ENCODE data around the gene RGS12. TPM values are rescaled to one million over a fixed set of nuclear protein-coding genes. Genes with fewer than 3 reads are reported as not detected.
A peak's percentile ranks its signal among the peaks of the same experiment; 100 is the strongest.

Gene RGS12
- total and polyA plus RNA-seq, 2 of the 13 experiments (the other 11 are each of a cell fraction or from before 2014, with no cell fraction given): 21.0 to 27.7 TPM

DNA sequence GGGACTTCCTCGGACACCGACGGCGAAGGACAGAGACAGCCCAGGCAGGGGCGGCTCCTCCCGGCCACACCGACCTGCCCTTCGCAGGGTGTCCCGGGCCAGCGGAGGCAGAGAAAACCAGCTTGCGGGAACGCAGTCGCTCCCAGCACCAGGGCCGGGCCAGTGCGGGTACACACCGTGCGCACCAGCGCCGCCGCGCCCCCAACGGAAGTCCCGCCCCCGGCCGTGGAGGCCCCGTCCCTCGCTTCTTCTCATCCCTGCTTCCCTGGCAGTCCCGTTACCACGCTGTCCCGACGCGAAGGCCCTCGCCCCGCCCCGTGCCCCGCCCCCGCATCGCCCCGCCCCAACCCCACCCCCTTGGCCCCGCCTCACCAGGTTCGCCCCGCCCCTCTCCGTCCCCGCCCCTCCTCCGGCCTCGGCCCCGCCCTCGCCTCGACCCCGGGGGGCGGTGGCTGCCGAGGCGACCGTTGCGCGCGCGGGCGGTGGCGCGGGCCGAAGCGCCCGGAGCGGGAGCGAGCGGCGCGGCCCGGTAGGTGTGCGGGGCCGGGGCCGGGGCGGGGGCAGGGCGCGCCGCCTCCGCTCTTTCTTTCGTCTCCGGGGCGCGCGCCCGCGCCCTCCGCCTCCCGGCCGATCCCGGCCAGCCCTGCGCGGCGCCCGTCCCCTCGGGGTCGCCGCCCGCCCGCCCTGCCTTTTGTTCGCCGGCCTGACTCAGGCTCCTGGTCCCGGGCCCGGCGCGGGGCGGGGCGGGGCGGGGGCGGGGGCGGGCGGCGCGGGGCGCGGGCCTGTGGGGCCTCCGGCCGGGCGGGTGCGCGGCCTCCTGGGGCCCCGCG is at the start of gene RGS12 (continued):
- TF ChIP-seq HES4 (CRISPR knock-in tag; IDR thresholded peaks at IDR 0.05; ENCODE audit: borderline replicate concordance) (0 out of 2 replicates have a peak, but pooled peaks have one; percentile 11), NONO (IDR thresholded peaks at IDR 0.05) (no peak), NONO (CRISPR knock-in tag; conservative IDR thresholded peaks at IDR 0.05) (peak; percentile 62; the same call in 1 of the 2 replicates), KAT7 (CRISPR knock-in tag; IDR thresholded peaks at IDR 0.05; ENCODE audit: borderline replicate concordance) (no peak), GATAD1 (CRISPR knock-in tag; IDR thresholded peaks at IDR 0.05) (peak; percentile 68), NR3C1 (CRISPR knock-in tag; IDR thresholded peaks at IDR 0.05) (no peak), ZNF567 (CRISPR knock-in tag; IDR thresholded peaks at IDR 0.05; ENCODE audit: borderline replicate concordance) (no peak), POLR2AphosphoS5 (IDR thresholded peaks at IDR 0.05; ENCODE audit: low read depth, low read length) (peak; percentile 56), ZNF7 (CRISPR knock-in tag; IDR thresholded peaks at IDR 0.05) (no peak), ZNF451 (CRISPR knock-in tag; IDR thresholded peaks at IDR 0.05) (no peak; the same call in 1 of the 2 replicates), SRF (IDR thresholded peaks at IDR 0.05; ENCODE audit: low read depth, low read length) (no peak), ZNF335 (CRISPR knock-in tag; IDR thresholded peaks at IDR 0.05) (no peak)
- TF ChIP-seq, protein P1, sequence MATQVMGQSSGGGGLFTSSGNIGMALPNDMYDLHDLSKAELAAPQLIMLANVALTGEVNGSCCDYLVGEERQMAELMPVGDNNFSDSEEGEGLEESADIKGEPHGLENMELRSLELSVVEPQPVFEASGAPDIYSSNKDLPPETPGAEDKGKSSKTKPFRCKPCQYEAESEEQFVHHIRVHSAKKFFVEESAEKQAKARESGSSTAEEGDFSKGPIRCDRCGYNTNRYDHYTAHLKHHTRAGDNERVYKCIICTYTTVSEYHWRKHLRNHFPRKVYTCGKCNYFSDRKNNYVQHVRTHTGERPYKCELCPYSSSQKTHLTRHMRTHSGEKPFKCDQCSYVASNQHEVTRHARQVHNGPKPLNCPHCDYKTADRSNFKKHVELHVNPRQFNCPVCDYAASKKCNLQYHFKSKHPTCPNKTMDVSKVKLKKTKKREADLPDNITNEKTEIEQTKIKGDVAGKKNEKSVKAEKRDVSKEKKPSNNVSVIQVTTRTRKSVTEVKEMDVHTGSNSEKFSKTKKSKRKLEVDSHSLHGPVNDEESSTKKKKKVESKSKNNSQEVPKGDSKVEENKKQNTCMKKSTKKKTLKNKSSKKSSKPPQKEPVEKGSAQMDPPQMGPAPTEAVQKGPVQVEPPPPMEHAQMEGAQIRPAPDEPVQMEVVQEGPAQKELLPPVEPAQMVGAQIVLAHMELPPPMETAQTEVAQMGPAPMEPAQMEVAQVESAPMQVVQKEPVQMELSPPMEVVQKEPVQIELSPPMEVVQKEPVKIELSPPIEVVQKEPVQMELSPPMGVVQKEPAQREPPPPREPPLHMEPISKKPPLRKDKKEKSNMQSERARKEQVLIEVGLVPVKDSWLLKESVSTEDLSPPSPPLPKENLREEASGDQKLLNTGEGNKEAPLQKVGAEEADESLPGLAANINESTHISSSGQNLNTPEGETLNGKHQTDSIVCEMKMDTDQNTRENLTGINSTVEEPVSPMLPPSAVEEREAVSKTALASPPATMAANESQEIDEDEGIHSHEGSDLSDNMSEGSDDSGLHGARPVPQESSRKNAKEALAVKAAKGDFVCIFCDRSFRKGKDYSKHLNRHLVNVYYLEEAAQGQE (IDR thresholded peaks at IDR 0.05; ENCODE audit: borderline replicate concordance in 1 of 2, low read depth in 1 of 2, low read length in 2 of 2): no peak
- TF ChIP-seq, protein P2, sequence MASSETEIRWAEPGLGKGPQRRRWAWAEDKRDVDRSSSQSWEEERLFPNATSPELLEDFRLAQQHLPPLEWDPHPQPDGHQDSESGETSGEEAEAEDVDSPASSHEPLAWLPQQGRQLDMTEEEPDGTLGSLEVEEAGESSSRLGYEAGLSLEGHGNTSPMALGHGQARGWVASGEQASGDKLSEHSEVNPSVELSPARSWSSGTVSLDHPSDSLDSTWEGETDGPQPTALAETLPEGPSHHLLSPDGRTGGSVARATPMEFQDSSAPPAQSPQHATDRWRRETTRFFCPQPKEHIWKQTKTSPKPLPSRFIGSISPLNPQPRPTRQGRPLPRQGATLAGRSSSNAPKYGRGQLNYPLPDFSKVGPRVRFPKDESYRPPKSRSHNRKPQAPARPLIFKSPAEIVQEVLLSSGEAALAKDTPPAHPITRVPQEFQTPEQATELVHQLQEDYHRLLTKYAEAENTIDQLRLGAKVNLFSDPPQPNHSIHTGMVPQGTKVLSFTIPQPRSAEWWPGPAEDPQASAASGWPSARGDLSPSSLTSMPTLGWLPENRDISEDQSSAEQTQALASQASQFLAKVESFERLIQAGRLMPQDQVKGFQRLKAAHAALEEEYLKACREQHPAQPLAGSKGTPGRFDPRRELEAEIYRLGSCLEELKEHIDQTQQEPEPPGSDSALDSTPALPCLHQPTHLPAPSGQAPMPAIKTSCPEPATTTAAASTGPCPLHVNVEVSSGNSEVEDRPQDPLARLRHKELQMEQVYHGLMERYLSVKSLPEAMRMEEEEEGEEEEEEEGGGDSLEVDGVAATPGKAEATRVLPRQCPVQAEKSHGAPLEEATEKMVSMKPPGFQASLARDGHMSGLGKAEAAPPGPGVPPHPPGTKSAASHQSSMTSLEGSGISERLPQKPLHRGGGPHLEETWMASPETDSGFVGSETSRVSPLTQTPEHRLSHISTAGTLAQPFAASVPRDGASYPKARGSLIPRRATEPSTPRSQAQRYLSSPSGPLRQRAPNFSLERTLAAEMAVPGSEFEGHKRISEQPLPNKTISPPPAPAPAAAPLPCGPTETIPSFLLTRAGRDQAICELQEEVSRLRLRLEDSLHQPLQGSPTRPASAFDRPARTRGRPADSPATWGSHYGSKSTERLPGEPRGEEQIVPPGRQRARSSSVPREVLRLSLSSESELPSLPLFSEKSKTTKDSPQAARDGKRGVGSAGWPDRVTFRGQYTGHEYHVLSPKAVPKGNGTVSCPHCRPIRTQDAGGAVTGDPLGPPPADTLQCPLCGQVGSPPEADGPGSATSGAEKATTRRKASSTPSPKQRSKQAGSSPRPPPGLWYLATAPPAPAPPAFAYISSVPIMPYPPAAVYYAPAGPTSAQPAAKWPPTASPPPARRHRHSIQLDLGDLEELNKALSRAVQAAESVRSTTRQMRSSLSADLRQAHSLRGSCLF (CRISPR knock-in tag; IDR thresholded peaks at IDR 0.05; ENCODE audit: borderline replicate concordance): no peak
- TF ChIP-seq, protein P3, sequence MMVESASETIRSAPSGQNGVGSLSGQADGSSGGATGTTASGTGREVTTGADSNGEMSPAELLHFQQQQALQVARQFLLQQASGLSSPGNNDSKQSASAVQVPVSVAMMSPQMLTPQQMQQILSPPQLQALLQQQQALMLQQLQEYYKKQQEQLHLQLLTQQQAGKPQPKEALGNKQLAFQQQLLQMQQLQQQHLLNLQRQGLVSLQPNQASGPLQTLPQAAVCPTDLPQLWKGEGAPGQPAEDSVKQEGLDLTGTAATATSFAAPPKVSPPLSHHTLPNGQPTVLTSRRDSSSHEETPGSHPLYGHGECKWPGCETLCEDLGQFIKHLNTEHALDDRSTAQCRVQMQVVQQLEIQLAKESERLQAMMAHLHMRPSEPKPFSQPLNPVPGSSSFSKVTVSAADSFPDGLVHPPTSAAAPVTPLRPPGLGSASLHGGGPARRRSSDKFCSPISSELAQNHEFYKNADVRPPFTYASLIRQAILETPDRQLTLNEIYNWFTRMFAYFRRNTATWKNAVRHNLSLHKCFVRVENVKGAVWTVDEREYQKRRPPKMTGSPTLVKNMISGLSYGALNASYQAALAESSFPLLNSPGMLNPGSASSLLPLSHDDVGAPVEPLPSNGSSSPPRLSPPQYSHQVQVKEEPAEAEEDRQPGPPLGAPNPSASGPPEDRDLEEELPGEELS (CRISPR knock-in tag; IDR thresholded peaks at IDR 0.05): 0 out of 2 replicates have a peak, but pooled peaks have one; percentile 35

Measured in HepG2 (cell line).